Psoas muscle (tissue), 8 donors: ENCODE measurements around the gene SKIC2. TPM values are rescaled to one million over a fixed set of nuclear protein-coding genes. Genes with fewer than 3 reads are reported as not detected.

ENCODE experiments used
- ATAC-seq, 4 donors: fragments of 200-7000 bp; cut with Tn5 transposase; one replicate each; pipeline ENCODE4 v1.9.1; 2020; ENCODE audit warnings: moderate library complexity in 3 of 4, mild to moderate bottlenecking in 2 of 4
- DNase-seq, 2 donors: peaks; one replicate each; pipeline ENCODE4 v3.0.0-alpha.2; 2020
- H3K27ac ChIP-seq: fragments of 200-600 bp; one replicate; pipeline ENCODE4 v1.8.0; 2022
- H3K27me3 ChIP-seq, 3 donors: fragments of 200-600 bp in 1 of 3; one replicate each; pipeline versions ENCODE4 v1.6.1 to v1.8.0; 2013 to 2022; ENCODE audit warnings: low read length in 2 of 3, mild to moderate bottlenecking in 2 of 3, moderate library complexity in 1 of 3; ENCODE audit not compliant: insufficient read depth in 3 of 3
- H3K36me3 ChIP-seq, 2 donors: fragments of 200-600 bp in 1 of 2; one replicate each; pipeline versions ENCODE4 v1.6.1 to v1.8.0; 2013 to 2022; ENCODE audit warnings: low read depth in 1 of 2, mild to moderate bottlenecking in 1 of 2, moderate library complexity in 1 of 2; ENCODE audit not compliant: insufficient read depth in 1 of 2
- H3K4me1 ChIP-seq: fragments of 200-600 bp; one replicate; pipeline ENCODE4 v1.8.0; 2022
- H3K4me3 ChIP-seq: fragments of 200-600 bp; one replicate; pipeline ENCODE4 v1.8.0; 2022; ENCODE audit warnings: mild to moderate bottlenecking
- H3K9me3 ChIP-seq: fragments of 200-600 bp; one replicate; pipeline ENCODE4 v1.8.0; 2022
- CTCF ChIP-seq: fragments of 200-600 bp; IDR thresholded peaks from one replicate; pipeline ENCODE4 v1.8.0; 2022; ENCODE audit warnings: antibody characterized with exemption
- WGBS, 3 donors: extraction: QIAGEN DNeasy Blood & Tissue Kit; methylation state at CpG; one replicate each; pipeline versions ENCODE4 v1.1.6 to v1.1.7; 2013; 5-methylcytosine and 5-hydroxymethylcytosine counted together
- intact Hi-C, 2 donors: fragments of 100-400 bp; cut with DNase I; formaldehyde crosslinking; loops; one replicate each; pipeline versions ENCODE4 v1.11.0 to v1.14.2; 2022
- polyA plus RNA-seq, 3 donors: library from polyadenylated mRNA; stranded (reverse); fragments of 200-250 nt; gene quantifications; one replicate each; pipeline ENCODE4 v1.2.3, GENCODE V29; 2013
- total RNA-seq, 4 donors: library from RNA; stranded (reverse); fragmentation: NEBNext Ultra II Directional in 2 of 4; extraction: Animal tissue kit (Norgen Biotek cat#: 25700) in 2 of 4; gene quantifications; one replicate each; pipeline versions ENCODE4 v1.2.1 to v1.2.4, GENCODE V29; 2021 to 2023
- donor health status: healthy with polysubstance abuse.
- donor health status: DM: no; HTN: no; CAD: no; lungs with moderate emphysema.
- donor health status: Bipolar disorder and iron deficiency.
- donor health status: healthy.
- donor health status: DM: yes; HTN: yes; CAD: no.
- donor health status: DM: no; HTN: no; CAD: no.
- donor health status: DM: no; HTN: no; CAD: no.
- donor health status: DM: yes; HTN: yes; CAD: no.

Gene SKIC2
- total and polyA plus RNA-seq, 7 donors: 26.9 to 36.6 (median 30.2) TPM

DNA sequence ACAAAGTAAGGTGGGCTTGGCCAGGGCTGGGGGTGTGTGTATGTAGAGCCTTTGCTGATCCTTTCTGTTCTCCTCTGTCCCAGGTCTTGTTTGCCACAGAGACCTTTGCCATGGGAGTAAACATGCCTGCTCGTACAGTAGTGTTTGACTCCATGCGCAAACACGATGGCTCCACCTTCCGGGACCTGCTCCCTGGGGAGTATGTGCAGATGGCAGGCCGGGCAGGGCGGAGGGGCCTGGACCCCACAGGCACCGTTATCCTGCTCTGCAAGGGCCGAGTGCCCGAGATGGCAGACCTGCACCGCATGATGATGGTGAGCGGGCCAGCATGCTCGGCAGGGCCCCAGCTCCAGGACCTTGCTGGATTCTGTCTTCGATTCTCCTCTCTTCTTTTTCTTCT lies 6.7 kb downstream of the SKIC2 start:
- DNase-seq (no peak), ATAC-seq (no peak)
- Histone ChIP-seq H3K36me3 (peaks cover 10 to 97% of the 10 kb centered on the region in 2 donors), H3K27me3 (no peaks in the 10 kb centered on the region), H3K9me3 (no peaks in the 10 kb centered on the region), H3K4me3 (no peak overlapping the region), H3K27ac (no peak overlapping the region), H3K4me1 (peaks cover 2% of the 10 kb centered on the region)
- 80 to 85% (median 80%) methylated on average over 13 of the region's 13 CpGs for WGBS, 3 donors
- no peak for TF ChIP-seq CTCF
- intact Hi-C loops: loop anchor here in 1 of 2 donors (10.0 kb wide), 1 partner anchor 421 kb away; the partner anchor contains the start of genes ATP6V1G2, DDX39B and NFKBIL1

DNA sequence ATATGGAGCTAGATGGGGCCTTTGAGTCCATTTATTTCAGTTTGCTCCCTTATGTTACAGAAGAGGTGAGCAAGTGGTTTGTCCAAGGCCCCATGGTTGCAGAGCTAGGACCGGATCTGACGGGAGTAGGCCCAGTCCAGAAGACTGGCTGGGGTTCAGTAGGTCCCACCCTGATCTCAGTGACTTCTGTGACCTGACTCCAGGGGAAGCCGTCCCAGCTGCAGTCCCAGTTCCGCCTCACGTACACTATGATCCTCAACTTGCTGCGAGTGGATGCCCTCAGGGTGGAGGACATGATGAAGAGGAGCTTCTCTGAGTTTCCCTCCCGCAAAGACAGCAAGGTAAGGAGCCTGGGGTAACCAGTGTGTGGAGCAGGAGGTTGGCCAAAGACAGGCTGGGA lies 7.5 kb downstream of the SKIC2 start:
- Histone ChIP-seq H3K27me3 (no peaks in the 10 kb centered on the region), H3K36me3 (peaks cover 10 to 89% of the 10 kb centered on the region in 2 donors), H3K9me3 (no peaks in the 10 kb centered on the region), H3K4me1 (peaks cover 9% of the 10 kb centered on the region), H3K27ac (no peak overlapping the region), H3K4me3 (no peak overlapping the region)
- no peak for TF ChIP-seq CTCF
- ATAC-seq: no peak
- 85 to 90% (median 86%) methylated on average over 7 of the region's 7 CpGs for whole genome bisulfite sequencing, 3 donors
- intact Hi-C loops: loop anchor here in 1 of 2 donors (10.0 kb wide), 1 partner anchor 422 kb away; the partner anchor contains the start of genes ATP6V1G2, DDX39B and NFKBIL1
- no peak for DNase-seq

DNA sequence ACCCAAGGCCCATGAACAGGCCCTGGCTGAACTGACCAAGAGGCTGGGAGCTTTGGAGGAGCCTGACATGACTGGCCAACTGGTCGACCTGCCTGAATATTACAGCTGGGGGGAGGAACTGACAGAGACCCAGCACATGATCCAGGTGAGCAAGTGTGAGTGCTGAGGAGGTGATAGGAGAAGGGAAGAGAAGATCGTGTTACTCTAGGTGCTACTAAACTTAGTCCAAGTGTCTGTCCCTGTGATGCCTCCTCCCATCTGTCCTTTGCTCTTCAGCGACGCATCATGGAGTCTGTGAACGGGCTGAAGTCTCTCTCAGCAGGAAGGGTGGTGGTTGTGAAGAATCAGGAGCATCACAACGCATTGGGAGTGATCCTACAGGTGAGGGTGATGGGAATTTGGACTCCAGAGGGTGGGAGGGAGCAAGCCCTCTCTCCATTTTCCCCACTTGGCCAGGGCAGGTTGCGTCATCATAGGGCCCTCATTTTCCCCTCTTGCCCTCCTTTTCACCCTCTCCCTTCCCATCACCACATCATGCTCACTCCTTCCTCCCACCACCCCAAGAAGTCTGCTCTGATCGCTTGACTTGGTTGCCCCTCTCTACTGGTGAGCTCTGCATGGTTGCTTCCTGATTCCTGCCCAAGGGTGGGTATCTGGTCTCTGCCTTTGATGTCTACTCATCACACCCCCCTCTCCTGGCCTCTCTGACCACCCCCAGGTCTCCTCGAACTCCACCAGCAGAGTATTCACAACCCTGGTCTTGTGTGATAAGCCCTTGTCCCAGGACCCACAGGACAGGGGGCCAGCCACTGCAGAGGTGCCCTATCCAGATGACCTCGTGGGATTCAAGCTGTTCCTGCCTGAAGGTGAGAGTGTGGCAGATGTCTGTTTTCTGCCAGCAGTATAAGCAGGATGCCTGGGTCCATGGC lies 8.3 kb downstream of the SKIC2 start:
- H3K4me1 ChIP-seq: peaks cover 9% of the 10 kb centered on the region
- no peak overlapping the region for H3K4me3 ChIP-seq
- no peak for TF ChIP-seq CTCF
- DNase-seq (no peak), ATAC-seq (no peak)
- H3K9me3 ChIP-seq: no peaks in the 10 kb centered on the region
- no peaks in the 10 kb centered on the region for H3K27me3 ChIP-seq
- WGBS, 3 donors: 80 to 90% (median 81%) methylated on average over 10 of the region's 10 CpGs
- peaks cover 10 to 81% of the 10 kb centered on the region in 2 donors for H3K36me3 ChIP-seq
- intact Hi-C loops: loop anchor here in 1 of 2 donors (10.0 kb wide), 1 partner anchor 422 kb away; the partner anchor contains the start of genes ATP6V1G2, DDX39B and NFKBIL1
- H3K27ac ChIP-seq: no peak overlapping the region

DNA sequence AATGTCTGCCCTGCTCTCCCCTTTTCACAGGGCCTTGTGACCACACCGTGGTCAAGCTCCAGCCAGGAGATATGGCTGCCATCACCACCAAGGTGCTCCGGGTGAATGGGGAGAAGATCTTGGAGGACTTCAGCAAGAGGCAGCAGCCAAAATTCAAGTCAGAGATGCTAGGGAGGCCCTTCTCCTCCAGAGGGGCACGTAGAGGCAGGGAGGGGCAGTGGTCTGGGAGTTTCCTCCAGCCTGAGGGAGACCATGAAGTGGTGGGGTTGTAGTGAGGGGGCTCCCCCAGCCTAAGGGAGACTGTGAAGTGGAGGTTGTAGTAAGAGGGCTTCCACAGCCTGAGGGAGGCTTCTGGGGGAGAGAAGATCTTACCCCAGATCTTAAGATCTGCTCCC lies 8.9 kb downstream of the SKIC2 start:
- TF ChIP-seq CTCF: no peak
- H3K4me3 ChIP-seq: no peak overlapping the region
- no peak for ATAC-seq
- H3K9me3 ChIP-seq: no peaks in the 10 kb centered on the region
- no peak for DNase-seq
- intact Hi-C loops: loop anchor here in 1 of 2 donors (10.0 kb wide), 1 partner anchor 423 kb away; the partner anchor contains the start of genes ATP6V1G2, DDX39B and NFKBIL1
- no peak overlapping the region for H3K27ac ChIP-seq
- peaks cover 8 to 75% of the 10 kb centered on the region in 2 donors for H3K36me3 ChIP-seq
- peaks cover 12% of the 10 kb centered on the region for H3K4me1 ChIP-seq
- WGBS, 3 donors: 77 to 81% (median 80%) methylated on average over 3 of the region's 3 CpGs
- H3K27me3 ChIP-seq: no peaks in the 10 kb centered on the region
